ENCODE measurements around the gene CHRNA9. TPM values are rescaled to one million over a fixed set of nuclear protein-coding genes. Genes with fewer than 3 reads are reported as not detected.
"Not testable (repeated sequence)": the region's sequence is repeated elsewhere in the genome, so short reads cannot be mapped to it uniquely, and the experiment has no call there.

The CHRNA9 gene
- total RNA-seq, 2 donors from 2014 or later, result not detected

GRCh38 chr4:40375095-40375494, 40.0 kb downstream of the CHRNA9 start:
- ATAC-seq (replicated peaks), result no peak
- Mint-ChIP-seq H3K4me3 (no peak overlapping the region), H3K27ac (no peak overlapping the region), H3K4me1 (no peaks in the 10 kb centered on the region), H3K36me3 (ENCODE audit: low read depth) (no peaks in the 10 kb centered on the region), H3K27me3 (no peaks in the 10 kb centered on the region), H3K9me3 (no peaks in the 10 kb centered on the region)

- H3K36me3 Mint-ChIP-seq (ENCODE audit: low read depth), result no peaks in the 10 kb centered on the region
- no peak overlapping the region for H3K4me3 Mint-ChIP-seq
- H3K27ac Mint-ChIP-seq, result no peak overlapping the region
- H3K27me3 Mint-ChIP-seq, result no peaks in the 10 kb centered on the region
- ATAC-seq (replicated peaks), result no peak
- no peaks in the 10 kb centered on the region for H3K9me3 Mint-ChIP-seq
- no peaks in the 10 kb centered on the region for H3K4me1 Mint-ChIP-seq
These were observed 40.5 kb downstream of the CHRNA9 start for GRCh38 chr4:40375620-40376019.

GRCh38 chr4:40377512-40378365, 42.6 kb downstream of the CHRNA9 start:
- ATAC-seq (replicated peaks), result peak; percentile 47

DNA sequence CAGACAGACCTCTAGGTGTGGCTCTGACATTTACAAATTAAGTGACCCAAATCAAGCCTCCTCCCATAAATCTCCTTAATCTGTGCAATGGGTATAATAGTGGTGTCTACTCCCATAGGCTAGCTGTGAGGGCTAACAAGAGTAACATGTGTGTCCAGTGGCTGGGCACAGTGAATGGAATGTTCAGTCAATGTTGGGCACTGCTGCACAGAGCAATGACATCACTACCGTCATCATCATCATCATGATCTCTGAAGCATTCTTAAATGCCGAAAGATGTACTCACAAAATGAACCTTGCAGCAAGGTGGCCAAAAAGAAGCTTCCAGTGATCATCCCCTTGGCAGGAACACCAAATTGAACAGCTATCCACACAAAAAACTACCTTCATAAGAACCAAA, 43.5 kb downstream of the CHRNA9 start:
- H3K27me3 Mint-ChIP-seq, result no peaks in the 10 kb centered on the region
- no peaks in the 10 kb centered on the region for H3K9me3 Mint-ChIP-seq
- H3K4me3 Mint-ChIP-seq, result no peak overlapping the region
- no peaks in the 10 kb centered on the region for H3K36me3 Mint-ChIP-seq (ENCODE audit: low read depth)
- H3K27ac Mint-ChIP-seq, result no peak overlapping the region
- no peaks in the 10 kb centered on the region for H3K4me1 Mint-ChIP-seq
- no peak for ATAC-seq (replicated peaks)

More at GRCh38 chr4:40377512-40378365, 42.6 kb downstream of the CHRNA9 start:
- H3K27ac Mint-ChIP-seq, result no peak overlapping the region
- H3K27me3 Mint-ChIP-seq, result no peaks in the 10 kb centered on the region
- no peak overlapping the region for H3K4me3 Mint-ChIP-seq
- H3K4me1 Mint-ChIP-seq, result no peaks in the 10 kb centered on the region
- no peaks in the 10 kb centered on the region for H3K9me3 Mint-ChIP-seq
- H3K36me3 Mint-ChIP-seq (ENCODE audit: low read depth), result no peaks in the 10 kb centered on the region

DNA sequence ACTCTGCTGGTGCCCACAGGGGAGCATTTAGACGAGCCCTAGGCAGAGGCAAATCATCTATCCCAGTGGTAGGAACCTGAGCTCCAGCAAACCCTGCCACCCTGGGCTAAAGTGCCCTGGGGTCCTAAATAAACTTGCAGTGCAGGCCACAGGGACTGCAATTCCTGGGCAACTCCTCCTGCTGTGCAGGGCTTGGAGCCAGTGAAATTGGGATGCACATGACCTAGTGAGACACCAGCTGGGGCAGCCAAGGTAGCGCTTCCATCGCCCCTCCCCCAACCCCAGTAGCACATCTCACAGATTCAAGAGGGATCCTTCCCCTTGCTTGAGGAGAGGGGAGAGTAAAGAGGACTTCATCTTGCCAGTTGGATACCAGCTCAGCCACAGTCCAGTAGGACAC, 44.1 kb downstream of the CHRNA9 start:
- Mint-ChIP-seq H3K4me1 (no peaks in the 10 kb centered on the region), H3K27ac (no peak overlapping the region), H3K9me3 (no peaks in the 10 kb centered on the region), H3K4me3 (no peak overlapping the region), H3K27me3 (no peaks in the 10 kb centered on the region), H3K36me3 (ENCODE audit: low read depth) (no peaks in the 10 kb centered on the region)
- no peak for ATAC-seq (replicated peaks)

DNA sequence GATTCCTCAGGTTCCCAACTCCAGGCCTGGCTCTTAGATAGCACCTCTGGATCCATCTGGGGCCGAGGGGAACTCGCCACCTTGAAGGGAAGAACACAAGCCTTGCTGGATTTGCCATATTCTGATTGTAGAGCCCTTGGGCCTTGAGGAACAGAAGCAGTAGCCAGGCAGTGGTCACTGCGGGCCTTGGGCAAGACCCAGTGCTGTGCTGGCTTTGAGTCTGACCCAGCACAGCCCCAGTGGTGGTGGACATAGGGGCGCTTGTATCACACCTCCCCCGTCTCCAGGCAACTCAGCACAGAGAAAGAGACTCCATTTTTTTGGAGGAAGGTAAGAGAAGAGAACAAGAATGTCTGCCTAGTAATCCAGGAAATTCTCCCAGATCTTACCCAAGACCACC, 45.5 kb downstream of the CHRNA9 start:
- no peak overlapping the region for H3K27ac Mint-ChIP-seq
- H3K4me3 Mint-ChIP-seq, result no peak overlapping the region
- no peaks in the 10 kb centered on the region for H3K9me3 Mint-ChIP-seq
- no peaks in the 10 kb centered on the region for H3K27me3 Mint-ChIP-seq
- no peak for ATAC-seq (replicated peaks)
- H3K36me3 Mint-ChIP-seq (ENCODE audit: low read depth), result no peaks in the 10 kb centered on the region
- H3K4me1 Mint-ChIP-seq, result no peaks in the 10 kb centered on the region

DNA sequence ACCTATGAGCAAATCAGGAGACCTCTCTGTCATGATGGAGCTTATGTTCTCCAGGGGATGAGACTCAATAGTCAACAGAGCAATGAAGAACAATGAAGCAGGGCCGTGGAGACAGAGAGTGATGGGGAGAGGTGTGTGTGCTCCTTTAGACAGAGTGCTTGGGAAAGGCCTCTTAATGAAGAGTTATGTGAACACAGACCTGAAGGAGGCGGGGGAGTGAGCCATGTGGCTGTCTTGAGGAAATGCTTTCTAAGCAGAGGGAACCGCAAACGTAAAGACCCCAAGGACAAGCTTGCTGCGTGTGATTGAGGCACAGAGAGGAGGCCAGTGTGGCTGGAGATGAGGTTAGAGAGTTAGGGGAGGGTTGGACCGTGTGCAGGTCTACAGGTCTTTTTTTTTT, 53.1 kb downstream of the CHRNA9 start:
- ATAC-seq (replicated peaks), result no peak
- no peaks in the 10 kb centered on the region for H3K4me1 Mint-ChIP-seq
- H3K27me3 Mint-ChIP-seq, result no peaks in the 10 kb centered on the region
- no peak overlapping the region for H3K27ac Mint-ChIP-seq
- no peaks in the 10 kb centered on the region for H3K9me3 Mint-ChIP-seq
- no peaks in the 10 kb centered on the region for H3K36me3 Mint-ChIP-seq (ENCODE audit: low read depth)
- no peak overlapping the region for H3K4me3 Mint-ChIP-seq

- ATAC-seq (replicated peaks), result no peak
- H3K27me3 Mint-ChIP-seq, result no peaks in the 10 kb centered on the region
- no peak overlapping the region for H3K27ac Mint-ChIP-seq
- H3K36me3 Mint-ChIP-seq (ENCODE audit: low read depth), result no peaks in the 10 kb centered on the region
- no peak overlapping the region for H3K4me3 Mint-ChIP-seq
- no peaks in the 10 kb centered on the region for H3K9me3 Mint-ChIP-seq
- H3K4me1 Mint-ChIP-seq, result no peaks in the 10 kb centered on the region
These were observed 54.9 kb downstream of the CHRNA9 start for GRCh38 chr4:40389986-40390385.

GRCh38 chr4:40392241-40392640, 57.1 kb downstream of the CHRNA9 start:
- H3K36me3 Mint-ChIP-seq (ENCODE audit: low read depth); ATAC-seq (replicated peaks); H3K4me3 Mint-ChIP-seq; H3K27me3 Mint-ChIP-seq; H3K9me3 Mint-ChIP-seq; H3K27ac Mint-ChIP-seq; H3K4me1 Mint-ChIP-seq: not testable (repeated sequence)

DNA sequence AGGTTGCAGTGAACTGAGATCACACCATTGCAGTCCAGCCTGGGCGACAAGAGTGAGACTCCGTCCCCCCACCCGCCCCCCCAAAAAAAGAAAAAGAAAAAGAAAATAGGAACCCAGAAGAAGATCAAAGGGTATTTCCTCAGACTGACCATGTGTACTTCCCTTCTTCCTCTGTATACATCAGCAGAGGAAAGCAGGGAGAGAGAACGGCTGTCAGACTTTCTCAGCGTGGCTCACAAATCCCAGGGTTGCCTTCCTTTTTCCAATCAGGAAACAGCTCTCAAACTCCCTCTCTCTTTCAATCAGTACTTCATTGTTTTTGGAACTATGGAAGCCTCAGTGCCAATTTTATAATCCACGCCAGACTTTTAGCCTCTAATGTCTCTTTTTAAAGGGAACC, 59.1 kb downstream of the CHRNA9 start:
- H3K4me1 Mint-ChIP-seq, result no peaks in the 10 kb centered on the region
- H3K9me3 Mint-ChIP-seq, result no peaks in the 10 kb centered on the region
- no peak overlapping the region for H3K4me3 Mint-ChIP-seq
- no peaks in the 10 kb centered on the region for H3K27me3 Mint-ChIP-seq
- H3K36me3 Mint-ChIP-seq (ENCODE audit: low read depth), result no peaks in the 10 kb centered on the region
- ATAC-seq (replicated peaks), result no peak
- no peak overlapping the region for H3K27ac Mint-ChIP-seq

DNA sequence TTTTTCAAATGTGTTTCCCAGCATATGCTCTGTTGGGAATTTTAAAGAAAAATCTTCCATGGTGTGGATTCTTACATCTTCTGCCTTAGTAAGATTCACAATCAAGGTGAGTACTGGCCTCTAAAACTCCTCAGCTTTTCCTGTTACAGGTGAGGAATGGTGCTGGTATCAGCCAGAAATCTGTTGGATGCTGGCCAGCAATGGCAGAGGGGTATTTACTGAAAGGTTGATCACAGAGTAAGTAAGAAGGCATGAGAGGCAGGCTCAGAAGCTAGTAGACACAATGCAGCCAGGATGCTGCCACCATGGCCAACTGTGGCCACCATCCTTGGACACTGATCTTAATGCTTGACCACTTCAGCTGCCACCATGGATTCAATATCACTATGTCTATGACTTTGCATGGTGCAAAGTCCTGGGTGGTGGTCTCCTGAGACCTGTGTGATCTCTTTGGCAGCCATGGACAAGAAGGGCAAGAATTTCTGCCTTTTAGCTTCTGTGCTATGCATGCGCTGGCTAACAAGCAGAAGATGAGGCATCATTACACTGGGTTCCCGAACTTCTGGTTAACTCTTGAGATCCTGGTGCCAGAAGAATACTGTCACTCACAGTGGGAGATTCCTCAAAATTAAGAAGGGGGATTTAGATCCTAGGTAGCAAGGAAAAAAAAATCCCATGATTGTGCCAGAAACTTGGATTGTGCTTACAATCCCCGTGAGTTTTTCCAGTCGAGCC, 60.2 kb downstream of the CHRNA9 start:
- Mint-ChIP-seq H3K27ac (no peak overlapping the region), H3K36me3 (ENCODE audit: low read depth) (no peaks in the 10 kb centered on the region), H3K27me3 (no peaks in the 10 kb centered on the region), H3K4me1 (no peaks in the 10 kb centered on the region), H3K4me3 (no peak overlapping the region), H3K9me3 (no peaks in the 10 kb centered on the region)
- ATAC-seq (replicated peaks), result no peak

GRCh38 chr4:40395908-40396793, 61.0 kb downstream of the CHRNA9 start:
- H3K9me3 Mint-ChIP-seq, result no peaks in the 10 kb centered on the region
- H3K27me3 Mint-ChIP-seq, result no peaks in the 10 kb centered on the region
- H3K27ac Mint-ChIP-seq, result no peak overlapping the region
- no peak overlapping the region for H3K4me3 Mint-ChIP-seq
- H3K4me1 Mint-ChIP-seq, result no peaks in the 10 kb centered on the region
- ATAC-seq (replicated peaks), result no peak
- no peaks in the 10 kb centered on the region for H3K36me3 Mint-ChIP-seq (ENCODE audit: low read depth)

DNA sequence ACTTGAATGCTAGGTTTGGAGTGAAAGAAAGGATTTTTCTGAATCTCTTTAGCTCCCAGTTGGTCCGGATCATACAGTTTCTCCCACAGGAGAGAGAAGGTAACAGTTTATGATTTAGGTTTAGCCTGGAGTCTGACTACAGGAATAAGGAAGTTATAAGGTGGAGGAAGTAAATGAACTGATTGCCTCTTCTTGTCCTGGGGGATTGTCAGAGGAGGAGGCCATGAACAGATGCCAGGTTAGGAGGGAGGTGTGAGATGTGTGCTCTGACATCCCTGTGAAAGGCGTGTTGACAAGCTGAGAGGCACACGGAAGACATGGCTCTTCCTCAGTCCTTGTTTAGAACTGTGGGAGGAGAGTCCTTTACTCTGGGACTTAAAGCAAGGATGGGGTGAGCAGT, 64.4 kb downstream of the CHRNA9 start:
- no peak for ATAC-seq (replicated peaks)
- Mint-ChIP-seq H3K27me3 (no peaks in the 10 kb centered on the region), H3K4me3 (no peak overlapping the region), H3K36me3 (ENCODE audit: low read depth) (no peaks in the 10 kb centered on the region), H3K4me1 (no peaks in the 10 kb centered on the region), H3K27ac (no peak overlapping the region), H3K9me3 (no peaks in the 10 kb centered on the region)

GRCh38 chr4:40401096-40401495, 66.0 kb downstream of the CHRNA9 start:
- Mint-ChIP-seq H3K27me3 (no peaks in the 10 kb centered on the region), H3K9me3 (no peaks in the 10 kb centered on the region), H3K36me3 (ENCODE audit: low read depth) (no peaks in the 10 kb centered on the region), H3K4me1 (no peaks in the 10 kb centered on the region), H3K4me3 (no peak overlapping the region), H3K27ac (no peak overlapping the region)
- ATAC-seq (replicated peaks), result no peak
